GM12878 (cell line): ENCODE measurements around the gene CYP24A1. TPM values are rescaled to one million over a fixed set of nuclear protein-coding genes. Genes with fewer than 3 reads are reported as not detected.

ENCODE experiments used
- ATAC-seq: fragments of 200-7000 bp; cut with Tn5 transposase; 3 replicates; pipeline ENCODE4 v1.9.1; 2020; ENCODE audit warnings: mild to moderate bottlenecking, moderate library complexity
- BruUV-seq: library from RNA; stranded (reverse); fragments of 400-500 nt; replicated peaks from 2 replicates; lab custom pipeline; 2021; lab: Mats Ljungman, UMichigan
- CTCF ChIA-PET: fragments of 300-600 bp; sonication (Branson Sonifier 250); formaldehyde crosslinking; extraction: SDS; loops from one replicate; lab custom pipeline; 2021; ENCODE audit warnings: inconsistent platforms; lab: Yijun Ruan, JAX
- POLR2A ChIA-PET: fragments of 350-600 bp; formaldehyde crosslinking; extraction: SDS; loops from one replicate; lab custom pipeline; 2021; ENCODE audit warnings: inconsistent platforms; lab: Charles Lee
- RAD21 ChIA-PET: fragments of 300-600 bp; sonication (Branson Sonifier 250); formaldehyde crosslinking; loops from one replicate; lab custom pipeline; 2023; ENCODE audit warnings: antibody characterized with exemption; ENCODE audit not compliant: unreplicated experiment; lab: Charles Lee
- SMC1A ChIA-PET: fragments of 300-600 bp; sonication (Branson Sonifier 250); formaldehyde crosslinking; loops from one replicate; lab custom pipeline; 2023; ENCODE audit not compliant: unreplicated experiment, uncharacterized antibody; lab: Charles Lee
- DNase-seq: peaks from one replicate; pipeline ENCODE4 v3.0.0-alpha.2; 2011; ENCODE audit warnings: low read depth, low spot score
- FAIRE-seq: peaks from 3 replicates; lab custom pipeline; 2011; peaks lifted over from hg19 to GRCh38; lab: Jason Lieb, UNC
- H2AFZ ChIP-seq: 2 replicates; pipeline ENCODE4 v1.6.0; 2011; ENCODE audit warnings: low read depth, low read length, control low read depth; ENCODE audit not compliant: control insufficient read depth
- H3K27ac ChIP-seq: 2 replicates; pipeline ENCODE4 v1.5.1; 2011; ENCODE audit warnings: control low read depth; ENCODE audit not compliant: control insufficient read depth, insufficient read depth
- H3K27me3 ChIP-seq, 2 experiments: replicated peaks in 1 of 2; 2 replicates each; pipeline versions ENCODE4 v1.6.0 to v1.6.1; 2011; ENCODE audit warnings: low read length in 1 of 2; ENCODE audit not compliant: control insufficient read depth in 2 of 2, insufficient read depth in 2 of 2
- H3K36me3 ChIP-seq, 2 experiments: 2 replicates each; pipeline ENCODE4 v1.5.1; 2011; ENCODE audit warnings: low read length in 1 of 2; ENCODE audit not compliant: control insufficient read depth in 2 of 2, insufficient read depth in 2 of 2
- H3K4me1 ChIP-seq: 2 replicates; pipeline ENCODE4 v1.6.1; 2011; ENCODE audit warnings: mild to moderate bottlenecking, low read length, moderate library complexity, mixed read lengths; ENCODE audit not compliant: control insufficient read depth, insufficient read depth
- H3K4me2 ChIP-seq: 2 replicates; pipeline ENCODE4 v1.6.0; 2011; ENCODE audit warnings: control low read depth; ENCODE audit not compliant: control insufficient read depth, insufficient read depth
- H3K4me3 ChIP-seq: fragments of 200-600 bp; sonication (generic); 2 replicates; pipeline ENCODE4 v1.5.1; 2016
- H3K79me2 ChIP-seq: 2 replicates; pipeline ENCODE4 v1.6.0; 2011; ENCODE audit warnings: low read length; ENCODE audit not compliant: control insufficient read depth, insufficient read depth
- H3K9ac ChIP-seq: 2 replicates; pipeline ENCODE4 v1.8.0; 2011; ENCODE audit warnings: low read length, control low read depth, mixed read lengths; ENCODE audit not compliant: control insufficient read depth, insufficient read depth
- H3K9me3 ChIP-seq: replicated peaks from 3 replicates; pipeline ENCODE4 v1.5.1; 2011; ENCODE audit warnings: mild to moderate bottlenecking, low read length; ENCODE audit not compliant: control insufficient read depth, insufficient read depth
- H4K20me1 ChIP-seq: 2 replicates; pipeline ENCODE4 v1.6.0; 2011; ENCODE audit not compliant: control insufficient read depth, insufficient read depth
- CUX1 ChIP-seq: IDR thresholded peaks from 2 replicates; pipeline ENCODE4 v1.6.1; 2012; ENCODE audit warnings: improper control_type of control experiment, low read depth, low read length; ENCODE audit not compliant: insufficient replicate concordance
- NFXL1 ChIP-seq: fragments of 450-650 bp; IDR thresholded peaks from 2 replicates; pipeline ENCODE4 v1.6.1; 2017; ENCODE audit warnings: antibody characterized with exemption, mild to moderate bottlenecking, borderline replicate concordance
- RAD21 ChIP-seq: IDR thresholded peaks from 2 replicates; pipeline ENCODE4 v1.6.1; 2011; ENCODE audit warnings: mild to moderate bottlenecking, low read depth, low read length, moderate library complexity; ENCODE audit not compliant: insufficient read depth
- ZNF592 ChIP-seq: fragments of 450-650 bp; IDR thresholded peaks from 2 replicates; pipeline ENCODE4 v1.6.1; 2017; ENCODE audit warnings: mild to moderate bottlenecking, moderate library complexity
- WGBS: methylation state at CpG from one replicate; pipeline ENCODE4 v1.1.6; 2016; ENCODE audit warnings: low lambda C conversion rate; ENCODE audit not compliant: insufficient replicate concordance, insufficient coverage; ENCODE audit errors: missing lambda C conversion rate; 5-methylcytosine and 5-hydroxymethylcytosine counted together
- in situ Hi-C: fragments of 300-500 bp; cut with MboI; formaldehyde crosslinking; loops from 9 replicates; pipeline ENCODE4 v1.14.3; 2018; ENCODE audit warnings: mixed read lengths
- intact Hi-C: fragments of 100-400 bp; cut with micrococcal nuclease; formaldehyde crosslinking; loops from one replicate; pipeline ENCODE4 v1.14.2; 2022; ENCODE audit not compliant: unreplicated experiment
- polyA plus RNA-seq, 11 experiments: library from polyadenylated mRNA; depleted of rRNA in 4 of 11; unstranded in 6 of 11; stranded (reverse) in 5 of 11; fragments of >200 nt; fragmentation: Nextera tagmentation in 4 of 11; fragmentation: Illumina TruSeq in 1 of 11; extraction: Ambion mirVana in 4 of 11; extraction: Trizol in 1 of 11; gene quantifications; 1 replicate in 1 of 11; 2 replicates in 10 of 11; pipeline versions ENCODE4 v1.2.1 to v1.2.3, GENCODE V29; 2011 to 2016; ENCODE audit warnings: inconsistent platforms in 2 of 11, missing spikeins in 2 of 11, low read depth in 1 of 11
- total RNA-seq, 4 experiments: library from RNA; depleted of rRNA in 3 of 4; stranded (reverse); fragments of >200 nt in 3 of 4; fragmentation: Illumina TruSeq in 1 of 4; extraction: Trizol in 1 of 4; gene quantifications; 2 replicates each; pipeline versions ENCODE4 v1.2.1 to v1.2.3, GENCODE V29; 2013 to 2021
- TF ChIP-seq, protein P1 (sequence below): fragments of 450-650 bp; IDR thresholded peaks from 2 replicates; pipeline ENCODE4 v1.6.1; 2016; ENCODE audit warnings: mild to moderate bottlenecking

Gene CYP24A1
- total and polyA plus RNA-seq, 10 of the 15 experiments (the other 5 are each of a cell fraction or from before 2014, with no cell fraction given), result 0.69 TPM; not detected in 9

- SMC1A ChIA-PET, result no interaction called here
- in situ Hi-C loops (no loop called here), intact Hi-C loops (no loop called here)
- DNase-seq (no peak), ATAC-seq (no peak), FAIRE-seq (no peak)
- Histone ChIP-seq H3K27me3 (no peaks in the 10 kb centered on the region; a peak in 1 of 4 replicates), H4K20me1 (no peaks in the 10 kb centered on the region), H3K36me3 (no peaks in the 10 kb centered on the region), H3K4me3 (no peak overlapping the region), H3K9me3 (no peaks in the 10 kb centered on the region), H3K9ac (no peak overlapping the region), H3K4me1 (no peaks in the 10 kb centered on the region), H3K27ac (no peak overlapping the region), H2AFZ (no peak overlapping the region), H3K4me2 (no peak overlapping the region), H3K79me2 (no peaks in the 10 kb centered on the region)
- CTCF ChIA-PET, result no interaction called here
- 60% methylated on average over 10 of the region's 10 CpGs for WGBS
- RAD21 ChIA-PET, result no interaction called here
- no TSS peak for BruUV-seq
- POLR2A ChIA-PET, result no interaction called here
- TF ChIP-seq, protein P1, sequence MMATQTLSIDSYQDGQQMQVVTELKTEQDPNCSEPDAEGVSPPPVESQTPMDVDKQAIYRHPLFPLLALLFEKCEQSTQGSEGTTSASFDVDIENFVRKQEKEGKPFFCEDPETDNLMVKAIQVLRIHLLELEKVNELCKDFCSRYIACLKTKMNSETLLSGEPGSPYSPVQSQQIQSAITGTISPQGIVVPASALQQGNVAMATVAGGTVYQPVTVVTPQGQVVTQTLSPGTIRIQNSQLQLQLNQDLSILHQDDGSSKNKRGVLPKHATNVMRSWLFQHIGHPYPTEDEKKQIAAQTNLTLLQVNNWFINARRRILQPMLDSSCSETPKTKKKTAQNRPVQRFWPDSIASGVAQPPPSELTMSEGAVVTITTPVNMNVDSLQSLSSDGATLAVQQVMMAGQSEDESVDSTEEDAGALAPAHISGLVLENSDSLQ, result 0 out of 2 replicates have a peak, but pooled peaks have one; percentile 7
- TF ChIP-seq ZNF592 (no peak), CUX1 (no peak), RAD21 (no peak), NFXL1 (peak; percentile 15; the same call in 1 of the 2 replicates)
Measured at GRCh38 chr20:54184904-54185626, 11.3 kb upstream of the CYP24A1 start.
